Right atrium auricular region (tissue), 2 donors: ENCODE results near the gene SRGAP2B. TPM values are rescaled to one million over a fixed set of nuclear protein-coding genes. Genes with fewer than 3 reads are reported as not detected.
"Not testable (repeated sequence)": the region's sequence is repeated elsewhere in the genome, so short reads cannot be mapped to it uniquely, and the experiment has no call there.

Experiments used
- DNase-seq: peaks from one replicate; pipeline ENCODE4 v3.0.0-alpha.2; 2019; ENCODE audit warnings: low spot score
- H3K27ac ChIP-seq, 2 donors: fragments of 200-600 bp; sonication (generic); 1 replicate in 1 of 2; 2 replicates in 1 of 2; pipeline ENCODE4 v1.5.1; 2016 to 2019
- H3K27me3 ChIP-seq, 2 donors: fragments of 200-600 bp; sonication (generic); one replicate each; pipeline versions ENCODE4 v1.5.1 to v1.6.0; 2017 to 2019
- H3K36me3 ChIP-seq: fragments of 200-600 bp; sonication (generic); one replicate; pipeline ENCODE4 v1.5.1; 2016
- H3K4me1 ChIP-seq, 2 donors: fragments of 200-600 bp; sonication (generic); one replicate each; pipeline versions ENCODE4 v1.5.1 to v1.6.0; 2017 to 2019
- H3K4me3 ChIP-seq, 2 donors: fragments of 200-600 bp; sonication (generic); 1 replicate in 1 of 2; 2 replicates in 1 of 2; pipeline ENCODE4 v1.5.1; 2017 to 2019; ENCODE audit warnings: mild to moderate bottlenecking in 1 of 2, moderate library complexity in 1 of 2
- H3K9me3 ChIP-seq, 2 donors: fragments of 200-600 bp; sonication (generic); one replicate each; pipeline ENCODE4 v1.5.1; 2019
- total RNA-seq, 2 donors: library from RNA; depleted of rRNA; stranded (reverse); fragments of >200 nt; gene quantifications; one replicate each; pipeline ENCODE4 v1.1.0, GENCODE V29; 2016

SRGAP2B gene
- 10 to 100 TPM in 1 of 2 donors, 1 to 10 TPM in 1; 5.0 to 12.1 TPM for total RNA-seq

GRCh38 chr1:145095284-145096057, at the start of gene SRGAP2B, which contains the start of gene FAM72D:
Gene SRGAP2B (minus strand): TSS chr1:145095328. CDS start chr1:145092901, 2,427 bp downstream.
Gene FAM72D (plus strand): TSS chr1:145095974. CDS start chr1:145096848, 874 bp downstream.
- Histone ChIP-seq H3K27ac (peak within 1 kb of the TSS; percentile 55 to 61), H3K4me3 (peak within 1 kb of the TSS; percentile 35 to 49)
- not testable (repeated sequence) for H3K27me3 ChIP-seq, H3K9me3 ChIP-seq, DNase-seq, H3K36me3 ChIP-seq, H3K4me1 ChIP-seq

GRCh38 chr1:145144264-145144913, 49.3 kb upstream of the SRGAP2B start:
- not testable (repeated sequence) for H3K27ac ChIP-seq, H3K36me3 ChIP-seq, H3K27me3 ChIP-seq, H3K9me3 ChIP-seq, H3K4me1 ChIP-seq, H3K4me3 ChIP-seq, DNase-seq

- not testable (repeated sequence) for H3K4me3 ChIP-seq, H3K4me1 ChIP-seq, DNase-seq, H3K36me3 ChIP-seq, H3K27ac ChIP-seq, H3K27me3 ChIP-seq, H3K9me3 ChIP-seq
These were observed 45.4 kb upstream of the SRGAP2B start for GRCh38 chr1:145140549-145140948.

GRCh38 chr1:145134476-145134875, 39.3 kb upstream of the SRGAP2B start:
- H3K4me1 ChIP-seq, H3K36me3 ChIP-seq, H3K4me3 ChIP-seq, H3K9me3 ChIP-seq, H3K27me3 ChIP-seq, DNase-seq, H3K27ac ChIP-seq: not testable (repeated sequence)

DNA sequence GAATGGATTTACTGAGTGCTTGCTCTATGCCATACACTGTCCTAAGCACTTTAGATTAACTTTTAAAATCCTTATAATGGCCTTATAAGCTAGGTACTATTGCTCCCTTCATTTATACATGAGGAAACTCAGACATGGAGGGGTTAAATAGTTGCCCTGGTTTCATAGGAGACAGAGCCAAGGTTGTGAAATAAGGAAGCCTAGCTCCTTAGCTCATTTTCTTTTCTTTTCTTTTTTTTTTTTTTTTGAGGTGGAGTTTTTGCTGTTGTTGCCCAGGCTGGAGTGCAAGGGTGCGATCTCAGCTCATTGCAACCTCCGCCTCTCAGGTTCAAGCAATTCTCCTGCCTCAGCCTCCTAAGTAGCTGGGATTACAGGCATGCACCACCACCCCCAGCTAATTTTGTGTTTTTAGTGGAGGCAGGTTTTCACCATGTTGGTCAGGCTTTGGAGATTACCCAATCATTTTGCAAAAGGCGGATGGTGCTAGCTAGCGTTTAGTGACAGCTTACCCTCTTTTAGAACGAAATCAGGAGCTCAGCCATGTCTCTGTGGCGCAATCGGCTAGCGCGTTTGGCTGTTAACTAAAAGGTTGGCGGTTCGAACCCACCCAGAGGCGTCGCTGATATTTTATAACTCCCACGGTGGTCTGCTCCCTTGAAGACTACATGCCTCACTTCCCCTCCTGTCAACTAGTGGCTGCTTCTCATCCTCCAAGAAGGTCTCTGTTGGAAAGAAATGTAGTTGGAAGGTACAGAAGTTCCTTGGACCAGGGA, 33.8 kb upstream of the SRGAP2B start:
- DNase-seq: peak; percentile 57
- H3K9me3 ChIP-seq, H3K4me3 ChIP-seq, H3K4me1 ChIP-seq, H3K36me3 ChIP-seq, H3K27me3 ChIP-seq, H3K27ac ChIP-seq: not testable (repeated sequence)

DNA sequence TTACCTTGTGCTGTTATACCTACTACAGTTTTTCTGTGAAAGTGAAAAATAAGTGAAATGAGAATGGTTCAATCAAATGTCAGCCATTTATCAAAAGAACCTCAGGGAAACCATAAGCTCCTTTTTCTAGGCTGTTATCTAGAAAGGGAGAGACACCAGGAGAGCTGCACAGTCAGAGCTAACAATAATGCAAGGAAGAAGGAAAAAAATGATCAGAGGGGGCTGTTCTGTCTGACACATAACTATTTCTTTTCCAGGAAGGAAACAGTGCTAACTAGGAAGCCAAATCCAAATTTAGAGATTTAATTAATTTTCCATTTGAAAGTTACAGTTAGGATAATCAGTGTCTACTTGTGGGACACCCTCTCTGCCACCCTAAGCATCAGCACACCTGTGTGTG, 32.0 kb upstream of the SRGAP2B start:
- not testable (repeated sequence) for H3K4me3 ChIP-seq, H3K9me3 ChIP-seq, H3K36me3 ChIP-seq, DNase-seq, H3K27ac ChIP-seq, H3K4me1 ChIP-seq, H3K27me3 ChIP-seq

DNA sequence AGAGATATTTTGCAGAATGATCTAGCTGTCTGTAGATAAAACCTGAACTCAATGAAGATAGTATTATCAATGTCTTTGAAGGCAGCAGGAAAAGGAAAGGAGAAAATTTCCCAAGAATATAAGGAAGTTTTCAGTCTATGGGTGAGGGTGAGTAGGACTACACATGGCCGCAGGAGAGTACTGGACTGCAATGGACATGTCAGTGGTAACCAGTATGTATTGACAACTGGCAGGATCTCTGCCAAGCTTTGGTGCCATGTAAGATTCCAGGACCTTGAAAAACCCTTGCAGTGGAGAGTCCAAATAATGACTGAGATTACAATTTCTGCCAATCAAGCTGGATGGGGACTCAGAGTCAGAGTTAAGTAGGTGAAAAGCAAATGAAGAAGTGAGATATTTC, 30.0 kb upstream of the SRGAP2B start:
- not testable (repeated sequence) for H3K4me1 ChIP-seq, H3K4me3 ChIP-seq, H3K27me3 ChIP-seq, DNase-seq, H3K27ac ChIP-seq, H3K36me3 ChIP-seq, H3K9me3 ChIP-seq

DNA sequence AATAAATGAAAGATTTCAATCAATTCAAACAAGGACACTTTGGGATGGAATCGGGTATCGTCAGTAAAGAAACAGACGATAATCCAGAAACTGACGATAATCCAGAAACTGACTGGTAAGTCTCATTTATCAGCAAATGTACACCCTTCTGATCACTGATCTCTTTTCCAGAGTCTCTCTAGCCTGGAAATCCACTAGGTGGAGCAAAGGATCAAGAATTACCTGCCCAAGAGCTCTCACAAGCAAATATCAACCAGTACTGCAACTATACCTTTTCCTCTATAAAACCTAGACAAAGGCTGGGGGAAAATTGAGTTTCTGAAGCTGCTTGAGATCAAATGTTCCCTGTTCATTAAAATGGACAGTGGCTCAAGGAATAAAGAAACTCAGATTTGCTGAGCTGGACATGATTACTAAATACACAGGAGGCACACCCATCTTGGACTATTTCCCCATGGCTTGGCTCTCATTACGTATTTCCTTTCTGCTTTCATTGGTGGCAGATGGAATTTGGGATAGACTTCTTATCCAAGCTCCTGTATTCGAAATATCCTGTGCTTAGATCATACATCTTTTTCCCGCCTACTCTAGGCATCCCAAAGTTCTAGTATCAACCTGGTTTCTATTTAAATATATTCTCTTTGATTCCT, 29.0 kb upstream of the SRGAP2B start:
- DNase-seq, H3K27ac ChIP-seq, H3K27me3 ChIP-seq, H3K4me1 ChIP-seq, H3K36me3 ChIP-seq, H3K4me3 ChIP-seq, H3K9me3 ChIP-seq: not testable (repeated sequence)

DNA sequence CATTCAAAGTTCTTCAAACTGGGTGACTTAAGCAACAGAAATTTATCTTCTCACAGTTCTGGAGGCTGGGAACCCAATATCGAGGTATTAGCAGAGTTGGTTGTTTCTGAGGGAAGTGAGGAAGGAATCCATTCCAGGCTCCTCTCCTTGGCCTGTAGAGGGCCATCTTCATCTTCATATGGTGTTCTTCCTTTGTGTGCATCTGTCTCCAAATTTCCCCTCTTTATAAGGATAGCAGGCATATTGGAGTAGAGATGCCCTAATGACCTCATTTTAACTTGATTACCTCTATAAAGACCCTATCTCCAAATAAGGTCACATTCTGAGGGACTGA, 27.9 kb upstream of the SRGAP2B start:
- not testable (repeated sequence) for H3K27me3 ChIP-seq

GRCh38 chr1:145122344-145123061, 27.4 kb upstream of the SRGAP2B start:
- not testable (repeated sequence) for H3K27me3 ChIP-seq, DNase-seq, H3K4me3 ChIP-seq

More for the DNA sequence above, 27.9 kb upstream of the SRGAP2B start:
- not testable (repeated sequence) for H3K4me3 ChIP-seq, H3K36me3 ChIP-seq, H3K27ac ChIP-seq, DNase-seq, H3K4me1 ChIP-seq, H3K9me3 ChIP-seq

GRCh38 chr1:145119842-145120241, 24.7 kb upstream of the SRGAP2B start:
- not testable (repeated sequence) for H3K36me3 ChIP-seq, H3K27ac ChIP-seq, H3K4me3 ChIP-seq, H3K27me3 ChIP-seq, DNase-seq, H3K4me1 ChIP-seq, H3K9me3 ChIP-seq

More at GRCh38 chr1:145122344-145123061, 27.4 kb upstream of the SRGAP2B start:
- H3K36me3 ChIP-seq, H3K4me1 ChIP-seq, H3K9me3 ChIP-seq, H3K27ac ChIP-seq: not testable (repeated sequence)

- DNase-seq, H3K36me3 ChIP-seq, H3K9me3 ChIP-seq, H3K4me1 ChIP-seq, H3K4me3 ChIP-seq, H3K27me3 ChIP-seq, H3K27ac ChIP-seq: not testable (repeated sequence)
These were observed 20.7 kb upstream of the SRGAP2B start for GRCh38 chr1:145115587-145116493.

DNA sequence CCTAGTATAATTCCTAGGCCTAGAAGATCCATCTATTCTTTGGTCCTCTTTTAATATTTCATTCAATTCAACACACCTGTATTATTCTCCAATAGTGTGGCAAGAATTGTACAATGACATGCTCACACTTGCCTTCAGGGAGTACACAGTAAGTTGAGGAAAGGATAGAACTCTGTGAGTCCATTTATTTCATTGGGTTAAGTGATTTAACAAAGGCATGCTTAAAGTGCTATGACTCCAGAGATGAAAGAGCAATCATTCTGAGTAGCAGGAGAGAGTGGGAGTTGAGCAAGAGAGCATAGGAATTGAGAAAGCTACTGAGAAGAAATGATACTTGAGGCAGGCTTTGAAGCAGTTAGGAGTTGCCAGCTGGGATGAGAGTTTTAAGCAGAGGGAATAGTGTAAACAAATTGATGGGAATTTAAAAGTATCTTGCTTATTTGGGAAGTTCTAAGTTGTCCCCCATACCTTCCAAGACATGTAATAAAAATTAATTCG, 19.5 kb upstream of the SRGAP2B start:
- not testable (repeated sequence) for H3K27me3 ChIP-seq, H3K9me3 ChIP-seq, H3K27ac ChIP-seq, H3K36me3 ChIP-seq, DNase-seq, H3K4me1 ChIP-seq, H3K4me3 ChIP-seq
